ENCODE measurements around the gene CCNT2.

CCNT2 gene

GRCh38 chr2:134918526-134919340, at the start of gene CCNT2:
TSS of gene CCNT2 (plus strand) at chr2:134918822. CDS start at chr2:134918855, 33 bp downstream.
- H3K4me3 ChIP-seq (replicated peaks; ENCODE audit: low read depth, low read length) = peak within 1 kb of the TSS; percentile 97
- peak; percentile 96 for DNase-seq (ENCODE audit: extremely low read depth, low read depth)
- TF ChIP-seq CTCF (IDR thresholded peaks at IDR 0.05; ENCODE audit: low read depth, low read length, missing control alignments) = no peak

GRCh38 chr2:134869946-134870736, 48.5 kb upstream of the CCNT2 start:
- TF ChIP-seq CTCF (IDR thresholded peaks at IDR 0.05; ENCODE audit: low read depth, low read length, missing control alignments) = no peak

GRCh38 chr2:134873152-134873551, 45.5 kb upstream of the CCNT2 start:
- no peak for DNase-seq (ENCODE audit: extremely low read depth, low read depth)
- TF ChIP-seq CTCF (IDR thresholded peaks at IDR 0.05; ENCODE audit: low read depth, low read length, missing control alignments) = no peak
- H3K4me3 ChIP-seq (replicated peaks; ENCODE audit: low read depth, low read length) = no peak overlapping the region

More at GRCh38 chr2:134869946-134870736, 48.5 kb upstream of the CCNT2 start:
- DNase-seq (ENCODE audit: extremely low read depth, low read depth) = no peak
- H3K4me3 ChIP-seq (replicated peaks; ENCODE audit: low read depth, low read length) = no peak overlapping the region

DNA sequence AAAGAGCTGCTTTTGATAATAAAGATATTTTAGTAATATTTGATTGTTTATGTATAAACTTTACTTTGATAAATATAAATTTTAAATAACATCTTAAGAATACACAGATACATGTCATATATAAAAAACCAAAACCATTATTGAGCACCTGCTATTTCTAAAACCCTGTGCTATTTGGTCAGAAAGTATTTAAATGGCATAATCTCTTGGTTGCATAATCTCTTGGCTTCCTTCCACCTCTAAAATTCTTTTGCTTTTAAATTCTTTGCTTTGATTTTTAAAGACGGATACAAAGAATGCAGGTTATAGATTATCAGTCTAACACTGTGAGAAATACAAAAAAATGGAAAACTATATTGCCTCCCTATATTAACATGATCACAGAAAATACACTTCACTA, 43.3 kb upstream of the CCNT2 start:
- no peak for TF ChIP-seq CTCF (IDR thresholded peaks at IDR 0.05; ENCODE audit: low read depth, low read length, missing control alignments)
- DNase-seq (ENCODE audit: extremely low read depth, low read depth) = no peak
- H3K4me3 ChIP-seq (replicated peaks; ENCODE audit: low read depth, low read length) = no peak overlapping the region

DNA sequence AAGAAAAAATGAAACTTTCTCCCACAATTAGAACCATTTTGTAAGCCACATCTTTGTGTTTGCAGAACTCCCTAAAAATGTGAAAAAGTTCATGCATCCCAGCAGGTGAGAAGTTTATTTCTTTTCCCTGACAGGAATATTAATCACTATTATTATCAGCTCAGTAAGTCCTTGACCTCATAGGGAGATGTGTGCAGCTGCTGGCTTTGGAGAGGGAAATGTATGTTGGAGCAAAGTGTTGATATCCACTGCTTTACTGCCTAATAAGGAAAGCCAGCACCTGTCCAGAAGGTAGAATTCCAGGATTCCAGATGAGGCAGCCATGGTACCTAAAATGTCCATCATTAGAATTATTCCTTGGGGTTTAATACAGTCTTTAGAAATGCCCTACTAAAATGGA, 35.8 kb upstream of the CCNT2 start:
- no peak overlapping the region for H3K4me3 ChIP-seq (replicated peaks; ENCODE audit: low read depth, low read length)
- no peak for TF ChIP-seq CTCF (IDR thresholded peaks at IDR 0.05; ENCODE audit: low read depth, low read length, missing control alignments)
- no peak for DNase-seq (ENCODE audit: extremely low read depth, low read depth)

- no peak for DNase-seq (ENCODE audit: extremely low read depth, low read depth)
- TF ChIP-seq CTCF (IDR thresholded peaks at IDR 0.05; ENCODE audit: low read depth, low read length, missing control alignments) = no peak
- no peak overlapping the region for H3K4me3 ChIP-seq (replicated peaks; ENCODE audit: low read depth, low read length)
These were observed 34.9 kb upstream of the CCNT2 start for GRCh38 chr2:134883552-134884293.

Measured in HFF-Myc (cell line).